GM21717 (cell line): ENCODE data around the gene EPHB1.

ENCODE experiments used
- ATAC-seq: cut with Tn5 transposase; IDR thresholded peaks from one replicate; pipeline ENCODE4 v1.9.1; 2021; ENCODE audit warnings: mild to moderate bottlenecking, moderate library complexity; ENCODE audit not compliant: unreplicated experiment

The EPHB1 gene

GRCh38 chr3:134846911-134847317 is 51.9 kb downstream of the EPHB1 start:
- no peak for ATAC-seq

- ATAC-seq: no peak
Measured at GRCh38 chr3:134847349-134847748, 52.3 kb downstream of the EPHB1 start.

- no peak for ATAC-seq
Measured at GRCh38 chr3:134849561-134849960, 54.5 kb downstream of the EPHB1 start.

- ATAC-seq: no peak
Measured at GRCh38 chr3:134850761-134851160, 55.7 kb downstream of the EPHB1 start.

GRCh38 chr3:134852132-134852531 is 57.1 kb downstream of the EPHB1 start:
- ATAC-seq: no peak

- peak; percentile 93 for ATAC-seq
Measured at GRCh38 chr3:134852893-134853351, 57.9 kb downstream of the EPHB1 start.

GRCh38 chr3:134854254-134854653 is 59.2 kb downstream of the EPHB1 start:
- no peak for ATAC-seq

GRCh38 chr3:134857356-134857755 is 62.3 kb downstream of the EPHB1 start:
- ATAC-seq: no peak

GRCh38 chr3:134857776-134858362 is 62.8 kb downstream of the EPHB1 start:
- ATAC-seq: no peak

GRCh38 chr3:134858441-134859035 is 63.5 kb downstream of the EPHB1 start:
- no peak for ATAC-seq

GRCh38 chr3:134859341-134859740 is 64.3 kb downstream of the EPHB1 start:
- ATAC-seq: no peak

- no peak for ATAC-seq
Measured at GRCh38 chr3:134860141-134860540, 65.1 kb downstream of the EPHB1 start.

- ATAC-seq: no peak
Measured at GRCh38 chr3:134863915-134864314, 68.9 kb downstream of the EPHB1 start.

GRCh38 chr3:134864636-134865035 is 69.6 kb downstream of the EPHB1 start:
- no peak for ATAC-seq

- no peak for ATAC-seq
Measured at GRCh38 chr3:134867277-134867676, 72.2 kb downstream of the EPHB1 start.

- ATAC-seq: no peak
Measured at GRCh38 chr3:134869153-134869726, 74.2 kb downstream of the EPHB1 start.

- no peak for ATAC-seq
Measured at GRCh38 chr3:134871818-134872217, 76.8 kb downstream of the EPHB1 start.

GRCh38 chr3:134872440-134873388 is 77.7 kb downstream of the EPHB1 start:
- ATAC-seq: no peak

GRCh38 chr3:134873789-134874188 is 78.7 kb downstream of the EPHB1 start:
- no peak for ATAC-seq

- no peak for ATAC-seq
Measured at GRCh38 chr3:134874737-134875413, 79.8 kb downstream of the EPHB1 start.

GRCh38 chr3:134876836-134877235 is 81.8 kb downstream of the EPHB1 start:
- no peak for ATAC-seq
